ENCODE results near the gene UBE2H.
"Not testable (repeated sequence)": the region's sequence is repeated elsewhere in the genome, so short reads cannot be mapped to it uniquely, and the experiment has no call there.

The UBE2H gene

GRCh38 chr7:129907122-129907736 is 45.5 kb downstream of the UBE2H start:
- no peak for DNase-seq

- DNase-seq, result no peak
Observed at GRCh38 chr7:129906700-129907099, 46.1 kb downstream of the UBE2H start.

GRCh38 chr7:129903935-129904334 is 48.8 kb downstream of the UBE2H start:
- DNase-seq, result no peak

- no peak for DNase-seq
Observed at GRCh38 chr7:129902788-129903422, 49.9 kb downstream of the UBE2H start.

- DNase-seq, result no peak
Observed at GRCh38 chr7:129898502-129899160, 54.1 kb downstream of the UBE2H start.

GRCh38 chr7:129898007-129898406 is 54.8 kb downstream of the UBE2H start:
- DNase-seq, result no peak

- no peak for DNase-seq
Observed at GRCh38 chr7:129896568-129897382, 56.0 kb downstream of the UBE2H start.

- DNase-seq, result not testable (repeated sequence)
Observed at GRCh38 chr7:129894184-129894583, 58.6 kb downstream of the UBE2H start.

GRCh38 chr7:129890090-129890489 is 62.7 kb downstream of the UBE2H start:
- DNase-seq, result no peak

- DNase-seq, result no peak
Observed at GRCh38 chr7:129889133-129889844, 63.5 kb downstream of the UBE2H start.

GRCh38 chr7:129887865-129888264 is 64.9 kb downstream of the UBE2H start:
- no peak for DNase-seq

GRCh38 chr7:129886818-129887186 is 66.0 kb downstream of the UBE2H start:
- no peak for DNase-seq

GRCh38 chr7:129886167-129886817 is 66.5 kb downstream of the UBE2H start:
- no peak for DNase-seq

GRCh38 chr7:129884495-129884894 is 68.3 kb downstream of the UBE2H start:
- no peak for DNase-seq

GRCh38 chr7:129883151-129883550 is 69.6 kb downstream of the UBE2H start:
- DNase-seq, result no peak

- no peak for DNase-seq
Observed at GRCh38 chr7:129882531-129882930, 70.2 kb downstream of the UBE2H start.

GRCh38 chr7:129877146-129877792 is 75.5 kb downstream of the UBE2H start:
- DNase-seq, result no peak

GRCh38 chr7:129875745-129876411 is 76.9 kb downstream of the UBE2H start:
- DNase-seq, result no peak

GRCh38 chr7:129875160-129875559 is 77.6 kb downstream of the UBE2H start:
- DNase-seq, result no peak

- no peak for DNase-seq
Observed at GRCh38 chr7:129874722-129875121, 78.0 kb downstream of the UBE2H start.

GRCh38 chr7:129872054-129872453 is 80.7 kb downstream of the UBE2H start:
- DNase-seq, result no peak
